ENCODE measurements around the gene ZNRF4. TPM values are rescaled to one million over a fixed set of nuclear protein-coding genes. Genes with fewer than 3 reads are reported as not detected.

Gene ZNRF4
- total RNA-seq, 1 donor from 2014 or later = not detected

DNA sequence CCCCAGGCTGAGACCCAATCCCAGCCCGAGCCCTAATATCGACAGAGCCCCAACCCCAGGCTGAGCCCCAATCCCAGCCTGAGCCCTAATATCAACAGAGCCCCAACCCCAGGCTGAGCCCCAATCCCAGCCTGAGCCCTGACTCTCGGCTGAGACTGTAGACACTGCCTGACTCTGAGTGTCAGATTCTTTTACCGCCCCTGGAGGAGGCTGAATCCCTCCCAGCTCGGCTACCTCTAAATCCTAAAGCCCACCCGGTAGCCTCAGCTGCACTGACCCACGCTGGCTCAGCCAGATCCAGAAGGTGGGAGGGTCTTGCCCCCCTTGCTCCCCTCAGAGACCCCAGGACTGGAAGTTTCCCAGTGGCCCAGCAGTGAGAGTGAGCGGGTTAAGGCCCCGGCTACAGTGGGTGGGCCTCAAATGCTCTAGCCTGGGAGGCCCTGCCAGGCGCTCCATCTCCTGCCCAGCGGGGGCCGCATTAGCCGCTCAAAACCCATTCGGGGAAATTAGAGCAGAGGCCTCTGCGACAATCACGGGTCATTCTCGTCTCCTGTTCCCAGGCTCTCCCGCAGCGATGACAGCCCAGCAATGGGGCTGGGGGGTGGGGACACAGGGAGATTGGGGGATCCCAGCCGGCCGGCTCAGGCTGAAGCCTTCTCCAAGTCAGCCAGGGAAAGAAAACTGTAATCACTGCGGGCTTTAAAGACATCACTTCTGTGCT, 43.8 kb downstream of the ZNRF4 start:
- DNase-seq (ENCODE audit: low spot score) = no peak
- no peaks in the 10 kb centered on the region for H3K36me3 Mint-ChIP-seq (ENCODE audit: low read depth, unreplicated experiment)
- H3K4me3 Mint-ChIP-seq (ENCODE audit: unreplicated experiment) = no peak overlapping the region
- H3K9me3 Mint-ChIP-seq (ENCODE audit: unreplicated experiment) = peaks cover 5% of the 10 kb centered on the region
- H3K27ac Mint-ChIP-seq (ENCODE audit: unreplicated experiment) = no peak overlapping the region
- TF ChIP-seq, protein P1, sequence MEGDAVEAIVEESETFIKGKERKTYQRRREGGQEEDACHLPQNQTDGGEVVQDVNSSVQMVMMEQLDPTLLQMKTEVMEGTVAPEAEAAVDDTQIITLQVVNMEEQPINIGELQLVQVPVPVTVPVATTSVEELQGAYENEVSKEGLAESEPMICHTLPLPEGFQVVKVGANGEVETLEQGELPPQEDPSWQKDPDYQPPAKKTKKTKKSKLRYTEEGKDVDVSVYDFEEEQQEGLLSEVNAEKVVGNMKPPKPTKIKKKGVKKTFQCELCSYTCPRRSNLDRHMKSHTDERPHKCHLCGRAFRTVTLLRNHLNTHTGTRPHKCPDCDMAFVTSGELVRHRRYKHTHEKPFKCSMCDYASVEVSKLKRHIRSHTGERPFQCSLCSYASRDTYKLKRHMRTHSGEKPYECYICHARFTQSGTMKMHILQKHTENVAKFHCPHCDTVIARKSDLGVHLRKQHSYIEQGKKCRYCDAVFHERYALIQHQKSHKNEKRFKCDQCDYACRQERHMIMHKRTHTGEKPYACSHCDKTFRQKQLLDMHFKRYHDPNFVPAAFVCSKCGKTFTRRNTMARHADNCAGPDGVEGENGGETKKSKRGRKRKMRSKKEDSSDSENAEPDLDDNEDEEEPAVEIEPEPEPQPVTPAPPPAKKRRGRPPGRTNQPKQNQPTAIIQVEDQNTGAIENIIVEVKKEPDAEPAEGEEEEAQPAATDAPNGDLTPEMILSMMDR (IDR thresholded peaks at IDR 0.05; ENCODE audit: unreplicated experiment) = no peak
- H3K27me3 Mint-ChIP-seq (ENCODE audit: unreplicated experiment) = peaks cover 11% of the 10 kb centered on the region
- no peaks in the 10 kb centered on the region for H3K4me1 Mint-ChIP-seq (ENCODE audit: unreplicated experiment)

DNA sequence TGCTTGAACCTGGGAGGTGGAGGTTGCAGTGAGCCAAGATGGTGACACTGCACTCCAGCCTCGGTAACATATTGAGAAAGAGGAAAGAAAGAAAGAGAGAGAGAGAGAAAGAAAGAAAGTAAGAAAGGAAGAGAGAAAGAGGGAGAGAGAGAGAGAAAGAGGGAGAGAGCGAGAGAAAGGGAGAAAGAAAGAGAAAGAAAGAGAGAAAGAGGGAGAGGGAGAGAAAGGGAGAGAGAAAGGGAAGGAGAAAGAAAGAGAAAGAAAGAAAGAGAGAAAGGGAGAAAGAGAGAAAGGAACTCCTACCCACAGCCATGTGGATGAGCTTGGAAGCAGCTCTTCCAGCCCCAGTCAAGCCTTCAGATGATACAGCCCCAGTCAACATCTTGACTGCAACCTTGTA, 46.7 kb downstream of the ZNRF4 start:
- peaks cover 8% of the 10 kb centered on the region for H3K27me3 Mint-ChIP-seq (ENCODE audit: unreplicated experiment)
- H3K27ac Mint-ChIP-seq (ENCODE audit: unreplicated experiment) = no peak overlapping the region
- H3K36me3 Mint-ChIP-seq (ENCODE audit: low read depth, unreplicated experiment) = no peaks in the 10 kb centered on the region
- DNase-seq (ENCODE audit: low spot score) = no peak
- peaks cover 5% of the 10 kb centered on the region for H3K9me3 Mint-ChIP-seq (ENCODE audit: unreplicated experiment)
- no peak overlapping the region for H3K4me3 Mint-ChIP-seq (ENCODE audit: unreplicated experiment)
- TF ChIP-seq, protein P1 (IDR thresholded peaks at IDR 0.05; ENCODE audit: unreplicated experiment) = no peak
- no peaks in the 10 kb centered on the region for H3K4me1 Mint-ChIP-seq (ENCODE audit: unreplicated experiment)

DNA sequence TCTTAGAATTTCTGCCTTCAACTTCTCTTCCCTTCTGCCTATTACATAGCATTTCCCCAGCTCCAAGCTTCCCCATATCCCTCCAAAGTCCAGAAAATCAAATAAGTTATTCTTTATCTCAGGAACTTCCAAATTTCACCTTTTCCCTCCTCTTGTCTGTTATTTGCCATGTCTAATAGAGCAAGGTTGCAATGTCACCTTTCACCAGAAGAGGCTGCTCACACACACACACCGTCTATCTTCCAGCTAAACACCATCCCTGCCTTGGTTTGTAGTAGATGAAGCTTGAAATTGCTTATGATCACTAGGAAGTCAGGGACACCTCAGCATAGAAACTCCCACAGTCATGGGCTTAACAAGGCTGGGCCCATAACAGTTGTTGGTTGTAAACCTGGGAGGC, 48.4 kb downstream of the ZNRF4 start:
- no peak for DNase-seq (ENCODE audit: low spot score)
- TF ChIP-seq, protein P1 (IDR thresholded peaks at IDR 0.05; ENCODE audit: unreplicated experiment) = no peak

DNA sequence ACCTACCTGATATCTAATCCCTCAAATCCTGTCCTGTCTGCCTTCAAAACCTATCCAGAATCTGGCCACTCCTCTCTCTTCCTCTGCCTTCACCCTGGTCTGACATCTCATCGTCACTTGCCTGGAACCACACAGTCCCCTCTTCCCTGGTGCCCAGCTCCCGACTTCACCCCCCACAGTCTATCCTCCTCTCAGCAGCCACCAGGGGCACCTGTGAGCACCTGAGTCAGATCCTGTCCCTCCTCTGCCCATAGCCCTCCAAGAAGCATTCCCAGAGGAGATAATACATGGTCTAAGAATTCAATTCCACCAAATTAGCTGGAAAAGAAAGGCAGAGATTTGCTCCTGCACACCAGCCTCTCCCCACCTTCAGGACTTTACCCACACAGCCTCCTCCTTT, 48.9 kb downstream of the ZNRF4 start:
- H3K27me3 Mint-ChIP-seq (ENCODE audit: unreplicated experiment) = peaks cover 6% of the 10 kb centered on the region
- DNase-seq (ENCODE audit: low spot score) = no peak

More for the DNA sequence above, 48.4 kb downstream of the ZNRF4 start:
- Mint-ChIP-seq H3K4me1 (ENCODE audit: unreplicated experiment) (no peaks in the 10 kb centered on the region), H3K27ac (ENCODE audit: unreplicated experiment) (no peak overlapping the region), H3K9me3 (ENCODE audit: unreplicated experiment) (peaks cover 5% of the 10 kb centered on the region), H3K36me3 (ENCODE audit: low read depth, unreplicated experiment) (no peaks in the 10 kb centered on the region), H3K4me3 (ENCODE audit: unreplicated experiment) (no peak overlapping the region), H3K27me3 (ENCODE audit: unreplicated experiment) (peaks cover 6% of the 10 kb centered on the region)

More for the DNA sequence above, 48.9 kb downstream of the ZNRF4 start:
- no peaks in the 10 kb centered on the region for H3K36me3 Mint-ChIP-seq (ENCODE audit: low read depth, unreplicated experiment)
- TF ChIP-seq, protein P1 (IDR thresholded peaks at IDR 0.05; ENCODE audit: unreplicated experiment) = no peak
- H3K4me3 Mint-ChIP-seq (ENCODE audit: unreplicated experiment) = no peak overlapping the region
- peaks cover 5% of the 10 kb centered on the region for H3K9me3 Mint-ChIP-seq (ENCODE audit: unreplicated experiment)
- H3K4me1 Mint-ChIP-seq (ENCODE audit: unreplicated experiment) = no peaks in the 10 kb centered on the region
- no peak overlapping the region for H3K27ac Mint-ChIP-seq (ENCODE audit: unreplicated experiment)

Other genes starting within 250 kb of the ZNRF4 start
- 93.7 TPM for gene PTPRS, start 114.6 kb upstream of the ZNRF4 start, total RNA-seq (ENCODE audit: unreplicated experiment)
- 0.33 TPM for gene TINCR, start 112.5 kb downstream of the ZNRF4 start, total RNA-seq (ENCODE audit: unreplicated experiment)
- 85.5 TPM for gene SAFB2, start 167.4 kb downstream of the ZNRF4 start, total RNA-seq (ENCODE audit: unreplicated experiment)
- 113 TPM for gene SAFB, start 167.7 kb downstream of the ZNRF4 start, total RNA-seq (ENCODE audit: unreplicated experiment)
- 23.6 TPM for gene MICOS13, start 225.1 kb downstream of the ZNRF4 start, total RNA-seq (ENCODE audit: unreplicated experiment)
- 11.8 TPM for gene HSD11B1L, start 225.6 kb downstream of the ZNRF4 start, total RNA-seq (ENCODE audit: unreplicated experiment)
- gene RPL36, start 234.9 kb downstream of the ZNRF4 start, total RNA-seq (ENCODE audit: unreplicated experiment) = 910 TPM

Data from endothelial cell (in vitro differentiated cells).